ENCODE data around the gene GLRX. TPM values are rescaled to one million over a fixed set of nuclear protein-coding genes. Genes with fewer than 3 reads are reported as not detected.

Gene GLRX
- total and polyA plus RNA-seq, 2 of the 4 experiments (the other 2 are of a cell fraction), result 142 to 193 TPM

DNA sequence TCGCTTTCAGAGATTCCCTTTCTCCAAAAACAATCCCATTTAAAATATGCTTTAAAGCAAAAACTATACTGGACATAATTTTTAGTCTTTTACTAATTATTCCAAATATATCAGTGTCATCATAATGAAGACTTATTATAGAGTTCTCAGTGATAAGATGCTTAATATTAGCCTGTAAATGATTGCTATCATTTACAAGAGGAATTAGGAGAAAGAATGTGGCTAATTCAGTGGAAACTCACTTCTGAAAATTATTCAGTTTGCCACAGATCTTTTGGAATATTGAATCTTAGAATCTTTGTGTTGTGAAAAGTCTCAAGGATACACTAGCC, 24.7 kb upstream of the GLRX start:
- TF ChIP-seq CTCF (conservative IDR thresholded peaks at IDR 0.05; ENCODE audit: low read depth, low read length) (no peak), CHD1 (IDR thresholded peaks at IDR 0.05; ENCODE audit: low read depth, low read length) (no peak)
- CTCF ChIA-PET, result interaction anchor here (0.5 to 1.7 kb wide), 6 partner anchors 65 to 886 kb away, joined by 3 to 5 read pairs (median 3); partner anchors contain the start of gene RFESD
- no peak overlapping the region for H2BK20ac ChIP-seq (ENCODE audit: low read depth, low read length)
- no peak overlapping the region for H4K5ac ChIP-seq (ENCODE audit: low read depth, low read length)
- H3K23ac ChIP-seq (ENCODE audit: low read depth, low read length), result no peak overlapping the region
- DNase-seq (no peak), ATAC-seq (ENCODE audit: low read depth) (no peak)
- intact Hi-C loops (cut with micrococcal nuclease) (loop anchor here (1.0 to 5.0 kb wide), 5 partner anchors 66 to 290 kb away; partner anchors contain the start of gene ARSK), in situ Hi-C loops (cut with MboI; ENCODE audit: low sequenced_read_pairs) (loop anchor here (10.0 kb wide), 2 partner anchors 182 to 292 kb away; partner anchors contain the start of genes ARSK and SKIC3), dilution Hi-C loops (cut with HindIII; ENCODE audit: low sequenced_read_pairs, unreplicated experiment) (no loop called here)
- H3K9me1 ChIP-seq (ENCODE audit: insufficient read depth, low read length), result peaks cover 10% of the 10 kb centered on the region; the same call in 1 of the 2 replicates
- no peak overlapping the region for H4K91ac ChIP-seq (ENCODE audit: insufficient read depth, low read depth, low read length)
- no peaks in the 10 kb centered on the region for H3K27me3 ChIP-seq (ENCODE audit: control insufficient read depth, insufficient read depth, low read length)
- no peaks in the 10 kb centered on the region for H4K20me1 ChIP-seq (ENCODE audit: insufficient read depth, low read length)
- no TSS peak for BruUV-seq (replicated peaks)
- no peak overlapping the region for H2AK5ac ChIP-seq (ENCODE audit: low read depth, low read length)
- no peaks in the 10 kb centered on the region for H3K9me3 ChIP-seq (ENCODE audit: control insufficient read depth, insufficient read depth, low read length)
- H3K9ac ChIP-seq (ENCODE audit: low read depth, low read length), result no peak overlapping the region
- H2BK5ac ChIP-seq (ENCODE audit: low read depth, low read length, poor library complexity, severe bottlenecking), result no peak overlapping the region
- no CpG with 5 or more reads among the region's 1 CpG for WGBS, 2 experiments (ENCODE audit: extremely low coverage in 2 of 2, insufficient read length in 1 of 2)
- no peak overlapping the region for H2BK120ac ChIP-seq (ENCODE audit: low read depth, low read length)
- peaks cover 12% of the 10 kb centered on the region for H3K4me1 ChIP-seq (ENCODE audit: control insufficient read depth, insufficient read depth, low read length)
- no peak overlapping the region for H2AK9ac ChIP-seq (replicated peaks; ENCODE audit: low read depth, low read length, poor library complexity)
- H3K4me2 ChIP-seq (ENCODE audit: low read depth, low read length), result no peak overlapping the region
- 0 out of 4 replicates have a peak, but pooled peaks cover 0 to 3% of the 10 kb centered on the region in 2 experiments for H3K79me1 ChIP-seq (ENCODE audit: low read depth in 1 of 2, low read length in 2 of 2)
- POLR2A ChIA-PET (ENCODE audit: unreplicated experiment), result no interaction called here
- no peak overlapping the region for H4K8ac ChIP-seq (ENCODE audit: low read depth in 2 of 2, low read length in 2 of 2)
- H3K4ac ChIP-seq (ENCODE audit: low read depth, low read length), result no peak overlapping the region
- no peak overlapping the region for H3K18ac ChIP-seq (ENCODE audit: low read depth, low read length)
- H2AFZ ChIP-seq (replicated peaks; ENCODE audit: low read length, poor library complexity), result no peak overlapping the region
- no peak overlapping the region for H3K27ac ChIP-seq (ENCODE audit: insufficient read depth, low read length)
- no peak overlapping the region for H3K56ac ChIP-seq (ENCODE audit: extremely low read depth, insufficient read depth, low read length)
- H3K36me3 ChIP-seq (ENCODE audit: control insufficient read depth, insufficient read depth, low read length), result no peaks in the 10 kb centered on the region
- H2BK15ac ChIP-seq (ENCODE audit: low read depth, low read length), result no peak overlapping the region
- H3K4me3 ChIP-seq (ENCODE audit: insufficient read depth, low read depth, low read length), result no peak overlapping the region
- no peak overlapping the region for H3K14ac ChIP-seq (replicated peaks; ENCODE audit: low read depth, low read length)
